ENCODE data around the gene KCTD5.

The KCTD5 gene

GRCh38 chr16:2734844-2735515 lies 52.7 kb downstream of the KCTD5 start:
- DNase-seq = no peak

GRCh38 chr16:2736476-2737237 lies 54.3 kb downstream of the KCTD5 start:
- no peak for DNase-seq

- DNase-seq = no peak
Measured at GRCh38 chr16:2737238-2737605, 54.9 kb downstream of the KCTD5 start.

GRCh38 chr16:2737895-2738418 lies 55.6 kb downstream of the KCTD5 start:
- no peak for DNase-seq

GRCh38 chr16:2738615-2739014 lies 56.3 kb downstream of the KCTD5 start:
- DNase-seq = no peak

- no peak for DNase-seq
Measured at GRCh38 chr16:2739625-2740430, 57.5 kb downstream of the KCTD5 start.

GRCh38 chr16:2740476-2740875 lies 58.2 kb downstream of the KCTD5 start:
- no peak for DNase-seq

GRCh38 chr16:2741168-2741567 lies 58.8 kb downstream of the KCTD5 start:
- no peak for DNase-seq

- DNase-seq = no peak
Measured at GRCh38 chr16:2742323-2743006, 60.1 kb downstream of the KCTD5 start.

- DNase-seq = no peak
Measured at GRCh38 chr16:2743007-2743810, 60.9 kb downstream of the KCTD5 start.

GRCh38 chr16:2744711-2745110 lies 62.4 kb downstream of the KCTD5 start:
- DNase-seq = no peak

GRCh38 chr16:2745116-2745890 lies 63.0 kb downstream of the KCTD5 start:
- no peak for DNase-seq

- no peak for DNase-seq
Measured at GRCh38 chr16:2745961-2746360, 63.6 kb downstream of the KCTD5 start.

GRCh38 chr16:2748757-2749455 lies 66.6 kb downstream of the KCTD5 start:
- DNase-seq = no peak

GRCh38 chr16:2749476-2749875 lies 67.2 kb downstream of the KCTD5 start:
- no peak for DNase-seq

- DNase-seq = no peak
Measured at GRCh38 chr16:2749936-2750335, 67.6 kb downstream of the KCTD5 start.

- DNase-seq = no peak
Measured at GRCh38 chr16:2751577-2752034, 69.3 kb downstream of the KCTD5 start.

- peak; percentile 86 for DNase-seq
Measured at GRCh38 chr16:2752035-2752849, 69.9 kb downstream of the KCTD5 start, which contains the start of gene SRRM2. Gene SRRM2, plus strand, starts transcription at chr16:2752638. Its CDS starts 3,727 bp downstream, at chr16:2756365.
